Stimulated activated CD8-positive, alpha-beta memory T cell treated with anti-CD3 and anti-CD28 coated beads, Interleukin-7, amount 100 ng/mL, for 24 hours (primary cell): ENCODE measurements around the gene TJAP1.
"Not testable (repeated sequence)": the region's sequence is repeated elsewhere in the genome, so short reads cannot be mapped to it uniquely, and the experiment has no call there.

Experiments
- DNase-seq: peaks from one replicate; pipeline ENCODE4 v3.0.0-alpha.2; 2020; ENCODE audit warnings: low read depth

Gene TJAP1

GRCh38 chr6:43539409-43539808, 62.0 kb downstream of the TJAP1 start:
- not testable (repeated sequence) for DNase-seq

DNA sequence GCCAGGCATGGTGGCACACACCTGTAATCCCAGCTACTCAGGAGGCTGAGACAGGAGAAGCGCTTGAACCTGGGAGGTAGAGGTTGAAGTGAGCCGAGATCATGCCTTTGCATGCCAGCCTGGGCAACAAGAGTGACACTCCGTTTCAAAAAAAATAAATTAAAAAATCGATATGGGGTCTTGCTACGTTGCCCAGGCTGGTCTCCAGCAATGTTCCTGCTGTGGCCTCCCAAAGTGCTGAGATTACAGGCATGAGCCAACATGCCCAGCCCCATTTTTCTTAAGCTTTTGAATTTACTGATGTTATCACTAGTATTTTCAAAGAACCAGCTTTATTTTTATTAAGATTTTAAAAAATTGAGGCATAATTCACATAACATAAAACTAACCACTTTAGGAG, 63.1 kb downstream of the TJAP1 start:
- DNase-seq = no peak

DNA sequence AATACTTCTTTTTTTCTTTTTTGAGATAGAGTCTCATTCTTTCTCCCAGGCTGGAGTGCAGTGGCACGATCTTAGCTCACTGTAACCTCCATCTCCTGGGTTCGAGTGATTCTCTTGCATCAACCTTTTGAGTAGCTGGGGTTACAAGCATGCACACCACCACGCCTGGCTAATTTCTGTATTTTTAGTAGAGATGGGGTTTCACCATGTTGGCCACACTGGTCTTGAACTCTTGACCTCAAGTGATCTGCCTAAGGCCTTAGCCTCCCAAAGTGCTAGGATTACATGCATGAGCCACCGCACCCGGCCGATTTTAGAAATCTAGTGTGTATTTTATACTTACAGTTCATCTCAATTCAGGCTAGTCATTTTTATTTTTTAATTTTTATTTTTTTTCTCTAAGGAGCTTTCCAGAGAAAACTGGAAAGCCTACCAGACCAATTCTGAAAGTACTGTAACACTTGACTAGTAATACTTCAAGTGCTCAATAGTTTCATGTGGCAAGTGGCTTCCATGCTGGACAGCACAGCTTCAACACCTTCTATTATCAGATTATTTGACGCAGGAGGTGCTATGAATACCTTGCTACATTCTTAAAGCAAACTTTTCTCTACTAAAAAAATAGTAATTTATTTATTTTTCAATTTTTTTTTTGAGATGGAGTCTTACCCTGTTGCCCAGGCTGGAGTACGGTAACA, 64.6 kb downstream of the TJAP1 start:
- no peak for DNase-seq

DNA sequence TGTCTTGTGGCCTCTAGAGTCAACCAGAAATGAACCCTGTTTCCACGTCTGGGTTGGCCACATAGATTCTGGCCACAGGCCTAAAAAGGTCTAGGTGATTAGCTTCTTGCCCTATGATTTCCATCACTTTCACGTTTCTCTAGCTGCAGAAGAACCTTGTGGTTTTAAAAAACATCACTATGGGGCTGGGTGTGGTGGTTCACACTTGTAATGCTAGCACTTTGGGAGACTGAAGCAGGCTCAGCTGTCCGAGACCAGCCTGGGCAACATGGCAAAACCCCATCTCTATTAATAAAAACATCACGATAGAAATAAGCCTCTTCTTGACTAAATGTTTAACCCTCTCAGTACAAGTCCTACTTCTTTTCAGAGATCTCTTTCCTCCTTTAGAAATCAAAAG, 67.1 kb downstream of the TJAP1 start:
- no peak for DNase-seq

- no peak for DNase-seq
Measured at GRCh38 chr6:43547222-43547621, 69.9 kb downstream of the TJAP1 start.
